Measurements from ENCODE around the gene SLC25A1. TPM values are rescaled to one million over a fixed set of nuclear protein-coding genes. Genes with fewer than 3 reads are reported as not detected.

The SLC25A1 gene
- total and polyA plus RNA-seq, 10 of the 15 experiments (the other 5 are each of a cell fraction or from before 2014, with no cell fraction given), result 2.3 to 79.0 (median 30.3) TPM

DNA sequence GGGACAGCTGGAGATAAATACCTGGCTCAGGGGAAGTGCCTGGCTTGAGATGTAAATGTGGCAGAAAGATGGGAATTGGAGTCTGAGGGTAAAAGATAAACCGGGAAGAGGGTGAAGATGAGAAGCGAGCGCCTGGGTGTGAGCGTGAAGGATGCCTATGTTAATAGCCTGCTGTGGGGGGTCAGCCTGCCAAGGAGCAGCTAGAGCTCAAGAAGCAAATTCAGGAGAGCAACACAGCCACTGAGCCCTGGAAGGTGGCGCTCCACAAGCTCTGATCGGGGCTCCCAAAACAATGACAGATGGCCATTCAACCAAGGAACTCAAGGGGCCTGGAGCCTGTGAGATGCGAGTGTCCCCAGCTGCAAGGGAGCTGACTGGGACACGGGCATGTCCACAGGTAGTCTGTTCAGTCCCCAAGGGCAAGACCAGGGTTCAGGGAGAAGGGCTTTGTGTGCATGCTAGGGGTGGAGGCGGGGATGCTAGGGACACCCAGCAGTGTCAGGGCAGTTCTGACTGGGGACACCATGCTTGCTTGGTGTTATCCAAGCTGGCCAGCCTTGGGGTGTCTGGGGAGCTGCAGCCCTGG is 31.2 kb downstream of the SLC25A1 start:
- Histone ChIP-seq H3K27me3 (replicated peaks in 1 of 2; ENCODE audit: control insufficient read depth in 2 of 2, insufficient read depth in 2 of 2, low read length in 1 of 2) (peaks cover 5 to 18% of the 10 kb centered on the region in 2 experiments), H3K9ac (ENCODE audit: control insufficient read depth, insufficient read depth, low read length) (no peak overlapping the region), H3K4me2 (ENCODE audit: control insufficient read depth, insufficient read depth) (no peak overlapping the region), H4K20me1 (ENCODE audit: control insufficient read depth, insufficient read depth) (no peaks in the 10 kb centered on the region), H3K36me3 (ENCODE audit: control insufficient read depth in 2 of 2, insufficient read depth in 2 of 2, low read length in 1 of 2) (peaks cover 0 to 3% of the 10 kb centered on the region in 2 experiments; a peak in 1 of 4 replicates), H3K4me1 (ENCODE audit: control insufficient read depth, insufficient read depth, low read length) (peaks cover 4% of the 10 kb centered on the region), H3K9me3 (replicated peaks; ENCODE audit: control insufficient read depth, insufficient read depth, low read length) (no peaks in the 10 kb centered on the region), H3K4me3 (no peak overlapping the region), H3K79me2 (ENCODE audit: control insufficient read depth, insufficient read depth, low read length) (peaks cover 13% of the 10 kb centered on the region), H2AFZ (ENCODE audit: control insufficient read depth, low read depth, low read length) (no peak overlapping the region), H3K27ac (ENCODE audit: control insufficient read depth, insufficient read depth) (no peak overlapping the region)
- SMC1A ChIA-PET (ENCODE audit: uncharacterized antibody, unreplicated experiment), result interaction anchor here (0.5 to 0.6 kb wide), 2 partner anchors 225 to 805 kb away, joined by 3 read pairs; no protein-coding TSS in a partner anchor
- TF ChIP-seq YBX1 (IDR thresholded peaks at IDR 0.05) (no peak), LARP7 (IDR thresholded peaks at IDR 0.05) (no peak)
- TF ChIP-seq, protein P1, sequence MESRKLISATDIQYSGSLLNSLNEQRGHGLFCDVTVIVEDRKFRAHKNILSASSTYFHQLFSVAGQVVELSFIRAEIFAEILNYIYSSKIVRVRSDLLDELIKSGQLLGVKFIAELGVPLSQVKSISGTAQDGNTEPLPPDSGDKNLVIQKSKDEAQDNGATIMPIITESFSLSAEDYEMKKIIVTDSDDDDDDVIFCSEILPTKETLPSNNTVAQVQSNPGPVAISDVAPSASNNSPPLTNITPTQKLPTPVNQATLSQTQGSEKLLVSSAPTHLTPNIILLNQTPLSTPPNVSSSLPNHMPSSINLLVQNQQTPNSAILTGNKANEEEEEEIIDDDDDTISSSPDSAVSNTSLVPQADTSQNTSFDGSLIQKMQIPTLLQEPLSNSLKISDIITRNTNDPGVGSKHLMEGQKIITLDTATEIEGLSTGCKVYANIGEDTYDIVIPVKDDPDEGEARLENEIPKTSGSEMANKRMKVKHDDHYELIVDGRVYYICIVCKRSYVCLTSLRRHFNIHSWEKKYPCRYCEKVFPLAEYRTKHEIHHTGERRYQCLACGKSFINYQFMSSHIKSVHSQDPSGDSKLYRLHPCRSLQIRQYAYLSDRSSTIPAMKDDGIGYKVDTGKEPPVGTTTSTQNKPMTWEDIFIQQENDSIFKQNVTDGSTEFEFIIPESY (IDR thresholded peaks at IDR 0.05), result no peak
- TF ChIP-seq, protein P2, sequence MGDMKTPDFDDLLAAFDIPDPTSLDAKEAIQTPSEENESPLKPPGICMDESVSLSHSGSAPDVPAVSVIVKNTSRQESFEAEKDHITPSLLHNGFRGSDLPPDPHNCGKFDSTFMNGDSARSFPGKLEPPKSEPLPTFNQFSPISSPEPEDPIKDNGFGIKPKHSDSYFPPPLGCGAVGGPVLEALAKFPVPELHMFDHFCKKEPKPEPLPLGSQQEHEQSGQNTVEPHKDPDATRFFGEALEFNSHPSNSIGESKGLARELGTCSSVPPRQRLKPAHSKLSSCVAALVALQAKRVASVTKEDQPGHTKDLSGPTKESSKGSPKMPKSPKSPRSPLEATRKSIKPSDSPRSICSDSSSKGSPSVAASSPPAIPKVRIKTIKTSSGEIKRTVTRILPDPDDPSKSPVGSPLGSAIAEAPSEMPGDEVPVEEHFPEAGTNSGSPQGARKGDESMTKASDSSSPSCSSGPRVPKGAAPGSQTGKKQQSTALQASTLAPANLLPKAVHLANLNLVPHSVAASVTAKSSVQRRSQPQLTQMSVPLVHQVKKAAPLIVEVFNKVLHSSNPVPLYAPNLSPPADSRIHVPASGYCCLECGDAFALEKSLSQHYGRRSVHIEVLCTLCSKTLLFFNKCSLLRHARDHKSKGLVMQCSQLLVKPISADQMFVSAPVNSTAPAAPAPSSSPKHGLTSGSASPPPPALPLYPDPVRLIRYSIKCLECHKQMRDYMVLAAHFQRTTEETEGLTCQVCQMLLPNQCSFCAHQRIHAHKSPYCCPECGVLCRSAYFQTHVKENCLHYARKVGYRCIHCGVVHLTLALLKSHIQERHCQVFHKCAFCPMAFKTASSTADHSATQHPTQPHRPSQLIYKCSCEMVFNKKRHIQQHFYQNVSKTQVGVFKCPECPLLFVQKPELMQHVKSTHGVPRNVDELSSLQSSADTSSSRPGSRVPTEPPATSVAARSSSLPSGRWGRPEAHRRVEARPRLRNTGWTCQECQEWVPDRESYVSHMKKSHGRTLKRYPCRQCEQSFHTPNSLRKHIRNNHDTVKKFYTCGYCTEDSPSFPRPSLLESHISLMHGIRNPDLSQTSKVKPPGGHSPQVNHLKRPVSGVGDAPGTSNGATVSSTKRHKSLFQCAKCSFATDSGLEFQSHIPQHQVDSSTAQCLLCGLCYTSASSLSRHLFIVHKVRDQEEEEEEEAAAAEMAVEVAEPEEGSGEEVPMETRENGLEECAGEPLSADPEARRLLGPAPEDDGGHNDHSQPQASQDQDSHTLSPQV (IDR thresholded peaks at IDR 0.05), result no peak
- RAD21 ChIA-PET (ENCODE audit: unreplicated experiment), result interaction anchor here (0.9 kb wide), 1 partner anchor 482 kb away, joined by 4 read pairs; no protein-coding TSS in a partner anchor
- intact Hi-C loops (cut with micrococcal nuclease; ENCODE audit: unreplicated experiment), result no loop called here
- POLR2A ChIA-PET, result no interaction called here
- FAIRE-seq (no peak), DNase-seq (ENCODE audit: low read depth, low spot score) (no peak), ATAC-seq (no peak)
- CTCF ChIA-PET, result interaction anchor here (0.6 to 1.2 kb wide), 5 partner anchors 32 to 550 kb away, joined by 3 to 6 read pairs (median 3); no protein-coding TSS in a partner anchor
- BruUV-seq (replicated peaks), result no TSS peak
- in situ Hi-C loops (cut with MboI), result no loop called here
- 19% methylated on average over 9 of the region's 9 CpGs for WGBS (ENCODE audit: insufficient coverage, insufficient replicate concordance, low lambda C conversion rate, missing lambda C conversion rate)

Data from GM12878 (cell line).